ENCODE measurements around the gene CTNNBL1. TPM values are rescaled to one million over a fixed set of nuclear protein-coding genes. Genes with fewer than 3 reads are reported as not detected.

Gene CTNNBL1
- polyA plus RNA-seq, 2 donors, result 30.2 to 39.6 TPM

DNA sequence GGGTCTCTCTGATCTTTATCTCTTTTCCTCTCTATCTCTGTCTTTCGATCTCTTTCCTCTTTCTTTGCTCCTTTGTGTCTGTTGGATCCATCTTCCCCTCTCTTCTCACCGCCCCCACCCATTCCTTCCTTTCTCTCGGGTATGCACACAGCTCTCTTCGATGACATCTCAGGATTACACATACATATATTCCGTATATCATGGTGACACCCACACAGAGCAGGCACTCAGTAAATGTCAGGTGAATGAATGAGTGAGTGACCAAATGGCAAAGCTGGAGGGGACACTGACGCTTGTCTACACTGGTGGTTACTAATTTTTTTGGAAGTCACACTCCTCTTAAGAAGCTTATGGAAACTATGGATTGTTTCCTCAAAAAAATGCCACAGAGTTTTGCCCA, 219.0 kb downstream of the CTNNBL1 start:
- H3K4me1 ChIP-seq (ENCODE audit: control insufficient read depth in 2 of 2, insufficient read depth in 2 of 2, low read length in 1 of 2), result peaks cover 0 to 4% of the 10 kb centered on the region in 2 donors

DNA sequence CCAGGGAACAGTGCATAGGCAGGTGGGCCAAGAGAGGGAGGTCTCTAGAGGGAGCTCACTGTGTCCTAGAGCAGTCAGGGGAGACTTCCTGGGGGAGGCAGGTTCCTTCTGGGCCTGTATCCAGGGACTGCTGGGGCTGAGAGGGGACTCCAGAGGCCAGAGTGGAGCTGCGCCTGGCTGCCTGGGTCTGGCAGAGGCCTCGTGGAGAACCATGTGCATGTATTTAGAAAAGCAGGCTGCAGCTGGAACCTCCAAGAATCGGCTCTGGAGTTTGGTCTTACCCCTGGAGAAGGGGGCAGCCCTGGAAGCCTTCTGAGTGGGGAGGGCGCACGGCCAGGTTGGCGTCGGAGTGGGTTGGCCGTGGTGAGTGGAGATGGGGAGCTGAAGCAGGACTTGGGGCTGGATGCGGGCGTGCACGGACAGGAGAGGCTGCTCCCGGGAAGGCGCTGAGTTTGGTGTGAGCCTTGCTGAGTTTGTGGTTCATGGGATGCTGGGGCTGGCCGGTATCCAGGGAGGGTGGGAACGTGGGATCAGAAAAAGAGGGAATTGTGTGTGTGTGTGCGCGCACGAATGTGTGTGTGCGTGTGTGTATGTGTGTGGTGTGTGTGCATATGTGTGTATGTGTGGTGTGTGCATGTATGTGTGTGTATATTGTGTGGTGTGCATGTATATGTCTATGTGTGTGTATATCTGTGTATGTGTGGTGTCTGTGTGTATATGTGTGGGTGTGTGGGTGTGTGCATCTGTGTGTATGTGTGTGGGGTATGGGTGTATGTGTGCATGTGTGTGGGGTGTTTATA, 219.9 kb downstream of the CTNNBL1 start:
- H3K4me1 ChIP-seq (ENCODE audit: control insufficient read depth in 2 of 2, insufficient read depth in 2 of 2, low read length in 1 of 2), result peaks cover 0 to 4% of the 10 kb centered on the region in 2 donors
- WGBS, 2 donors, result 41 to 61% methylated on average over 19 of the region's 19 CpGs
- H3K36me3 ChIP-seq (ENCODE audit: control insufficient read depth in 2 of 2, insufficient read depth in 2 of 2, low read length in 1 of 2), result no peaks in the 10 kb centered on the region
- H3K4me3 ChIP-seq (ENCODE audit: low read depth in 1 of 2, low read length in 2 of 2), result no peak overlapping the region
- no peak overlapping the region for H3K27ac ChIP-seq (ENCODE audit: low read depth in 2 of 2, low read length in 1 of 2)
- no peaks in the 10 kb centered on the region for H3K27me3 ChIP-seq (ENCODE audit: control insufficient read depth in 1 of 2, insufficient read depth in 2 of 2, low read length in 2 of 2)
- no peaks in the 10 kb centered on the region for H3K9me3 ChIP-seq (ENCODE audit: control insufficient read depth in 2 of 2, insufficient read depth in 1 of 2, low read depth in 1 of 2, low read length in 1 of 2)

More for the DNA sequence above, 219.0 kb downstream of the CTNNBL1 start:
- H3K27me3 ChIP-seq (ENCODE audit: control insufficient read depth in 1 of 2, insufficient read depth in 2 of 2, low read length in 2 of 2), result no peaks in the 10 kb centered on the region
- no peaks in the 10 kb centered on the region for H3K9me3 ChIP-seq (ENCODE audit: control insufficient read depth in 2 of 2, insufficient read depth in 1 of 2, low read depth in 1 of 2, low read length in 1 of 2)
- no peak overlapping the region for H3K4me3 ChIP-seq (ENCODE audit: low read depth in 1 of 2, low read length in 2 of 2)
- no peak overlapping the region for H3K27ac ChIP-seq (ENCODE audit: low read depth in 2 of 2, low read length in 1 of 2)
- 71 to 73% methylated on average over 6 of the region's 6 CpGs for WGBS, 2 donors
- no peaks in the 10 kb centered on the region for H3K36me3 ChIP-seq (ENCODE audit: control insufficient read depth in 2 of 2, insufficient read depth in 2 of 2, low read length in 1 of 2)

DNA sequence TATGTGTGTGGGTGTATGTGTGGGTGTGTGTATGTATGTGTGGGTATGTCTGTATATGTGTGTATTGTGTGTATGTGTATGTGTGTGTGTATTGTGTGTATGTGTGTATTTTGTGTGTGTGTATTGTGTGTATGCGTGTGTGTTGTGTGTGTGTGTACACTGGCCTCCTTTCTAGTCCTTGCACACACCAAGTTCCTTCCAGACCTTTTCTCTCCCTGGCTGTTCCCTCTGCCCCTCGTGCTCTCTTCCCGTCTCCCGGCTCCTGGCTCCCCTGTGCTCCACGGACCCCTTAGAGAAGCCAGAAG, 220.5 kb downstream of the CTNNBL1 start:
- H3K4me3 ChIP-seq (ENCODE audit: low read depth in 1 of 2, low read length in 2 of 2), result no peak overlapping the region
- WGBS, 2 donors, result 52 to 65% methylated on average over 5 of the region's 5 CpGs
- H3K4me1 ChIP-seq (ENCODE audit: control insufficient read depth in 2 of 2, insufficient read depth in 2 of 2, low read length in 1 of 2), result peaks cover 0 to 4% of the 10 kb centered on the region in 2 donors

DNA sequence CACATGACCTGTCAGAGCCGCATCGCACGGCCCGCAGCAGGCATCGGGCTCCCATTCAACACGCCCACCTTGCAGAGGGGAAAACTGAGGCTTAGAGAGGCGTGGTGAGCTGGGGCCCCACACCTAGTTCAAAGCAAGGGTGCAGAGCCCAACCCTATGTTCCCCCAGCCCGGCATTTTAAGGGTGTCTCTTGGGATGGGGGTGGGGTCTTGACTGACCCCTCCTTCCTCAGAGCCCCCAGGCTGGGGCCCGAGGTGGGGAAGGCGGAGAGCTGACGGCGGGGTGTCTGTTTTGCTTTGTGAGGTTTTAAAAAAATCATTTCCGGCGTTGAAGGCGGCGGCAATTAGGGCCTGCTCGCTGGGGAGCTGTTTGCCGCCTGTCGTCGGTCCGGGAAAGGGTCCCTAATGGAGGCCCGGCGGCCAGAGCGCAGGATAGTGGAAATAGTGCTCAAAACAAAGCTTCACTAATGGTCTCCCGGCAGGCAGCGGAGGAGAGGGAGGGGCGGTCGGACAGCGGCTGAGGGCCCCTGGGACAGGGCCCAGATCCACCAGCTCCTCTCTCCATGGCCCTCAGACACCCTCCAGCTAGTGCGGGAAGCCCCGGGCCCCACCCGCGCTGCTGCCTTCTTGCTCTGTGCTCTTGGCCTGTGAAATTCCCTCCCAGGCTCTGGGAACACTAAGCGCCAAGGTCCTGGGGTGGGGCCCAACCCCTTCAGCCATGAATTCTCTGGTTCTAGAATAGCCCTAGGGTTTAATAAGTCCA, 221.0 kb downstream of the CTNNBL1 start:
- Histone ChIP-seq H3K4me3 (ENCODE audit: low read depth in 1 of 2, low read length in 2 of 2) (no peak overlapping the region), H3K27ac (ENCODE audit: low read depth in 2 of 2, low read length in 1 of 2) (no peak overlapping the region)
- WGBS, 2 donors, result 9 to 10% methylated on average over 34 of the region's 34 CpGs

More for the DNA sequence above, 220.5 kb downstream of the CTNNBL1 start:
- Histone ChIP-seq H3K27me3 (ENCODE audit: control insufficient read depth in 1 of 2, insufficient read depth in 2 of 2, low read length in 2 of 2) (no peaks in the 10 kb centered on the region), H3K27ac (ENCODE audit: low read depth in 2 of 2, low read length in 1 of 2) (no peak overlapping the region), H3K36me3 (ENCODE audit: control insufficient read depth in 2 of 2, insufficient read depth in 2 of 2, low read length in 1 of 2) (no peaks in the 10 kb centered on the region), H3K9me3 (ENCODE audit: control insufficient read depth in 2 of 2, insufficient read depth in 1 of 2, low read depth in 1 of 2, low read length in 1 of 2) (no peaks in the 10 kb centered on the region)

DNA sequence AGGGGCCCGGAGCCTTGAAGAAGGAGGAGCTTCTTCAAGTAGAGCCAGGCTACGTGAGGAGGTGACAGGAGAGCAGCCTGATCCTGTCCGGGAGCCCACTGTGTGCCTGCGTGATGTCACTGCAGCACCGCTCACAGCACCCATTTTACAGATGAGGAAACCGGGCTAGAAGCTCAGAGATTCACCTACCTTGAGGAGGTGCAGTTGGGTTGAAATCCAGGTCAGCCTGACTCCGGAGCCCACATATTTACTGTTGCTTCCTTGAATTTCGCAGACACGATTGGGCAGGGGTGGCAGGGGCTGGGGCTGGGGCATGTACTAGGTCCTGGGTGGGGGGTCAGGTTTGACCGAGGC, 221.6 kb downstream of the CTNNBL1 start:
- peaks cover 0 to 4% of the 10 kb centered on the region in 2 donors for H3K4me1 ChIP-seq (ENCODE audit: control insufficient read depth in 2 of 2, insufficient read depth in 2 of 2, low read length in 1 of 2)
- no peaks in the 10 kb centered on the region for H3K9me3 ChIP-seq (ENCODE audit: control insufficient read depth in 2 of 2, insufficient read depth in 1 of 2, low read depth in 1 of 2, low read length in 1 of 2)
- no peak overlapping the region for H3K27ac ChIP-seq (ENCODE audit: low read depth in 2 of 2, low read length in 1 of 2)
- H3K4me3 ChIP-seq (ENCODE audit: low read depth in 1 of 2, low read length in 2 of 2), result no peak overlapping the region
- WGBS, 2 donors, result 56 to 57% methylated on average over 10 of the region's 10 CpGs
- no peaks in the 10 kb centered on the region for H3K27me3 ChIP-seq (ENCODE audit: control insufficient read depth in 1 of 2, insufficient read depth in 2 of 2, low read length in 2 of 2)
- H3K36me3 ChIP-seq (ENCODE audit: control insufficient read depth in 2 of 2, insufficient read depth in 2 of 2, low read length in 1 of 2), result no peaks in the 10 kb centered on the region

More for the DNA sequence above, 221.0 kb downstream of the CTNNBL1 start:
- Histone ChIP-seq H3K4me1 (ENCODE audit: control insufficient read depth in 2 of 2, insufficient read depth in 2 of 2, low read length in 1 of 2) (peaks cover 0 to 4% of the 10 kb centered on the region in 2 donors), H3K36me3 (ENCODE audit: control insufficient read depth in 2 of 2, insufficient read depth in 2 of 2, low read length in 1 of 2) (no peaks in the 10 kb centered on the region), H3K9me3 (ENCODE audit: control insufficient read depth in 2 of 2, insufficient read depth in 1 of 2, low read depth in 1 of 2, low read length in 1 of 2) (no peaks in the 10 kb centered on the region), H3K27me3 (ENCODE audit: control insufficient read depth in 1 of 2, insufficient read depth in 2 of 2, low read length in 2 of 2) (no peaks in the 10 kb centered on the region)

DNA sequence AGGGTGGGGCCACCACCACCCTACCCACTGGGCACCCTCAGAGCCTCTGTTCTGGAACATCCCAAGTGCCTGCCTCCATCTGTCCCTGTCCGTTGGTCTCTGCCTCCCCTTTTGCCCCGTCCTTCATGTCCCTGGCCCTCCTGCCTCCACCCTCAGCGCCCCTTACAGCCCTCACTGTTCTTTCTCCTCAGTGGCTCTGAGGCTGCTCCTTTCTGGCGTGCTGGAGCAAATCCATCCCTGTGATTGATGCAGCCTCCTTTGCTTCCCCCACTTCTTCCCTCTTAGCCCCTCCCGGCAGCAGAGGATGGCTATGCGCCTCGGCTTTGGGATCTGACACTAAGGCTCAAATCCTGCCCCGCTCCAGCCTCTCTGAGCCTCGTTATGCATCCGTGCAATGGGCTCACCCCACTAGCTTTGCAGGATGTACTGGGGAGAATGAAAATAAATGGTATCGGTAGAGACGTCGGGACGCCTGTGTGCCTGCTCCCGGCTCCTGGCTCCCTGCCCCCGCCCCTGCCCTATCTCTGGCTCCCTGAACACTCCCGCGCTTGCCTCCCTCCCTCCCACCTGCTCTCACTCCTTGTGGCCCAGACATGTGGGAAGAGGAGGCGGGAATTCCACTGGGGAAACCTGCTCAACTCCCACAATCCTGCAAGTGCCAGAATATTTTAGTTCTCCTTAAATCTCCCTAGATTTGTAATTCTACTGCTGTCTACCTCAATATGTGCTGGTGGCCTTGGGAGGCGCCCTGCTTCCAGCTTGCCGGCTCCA, 222.2 kb downstream of the CTNNBL1 start:
- Histone ChIP-seq H3K27ac (ENCODE audit: low read depth in 2 of 2, low read length in 1 of 2) (no peak overlapping the region), H3K36me3 (ENCODE audit: control insufficient read depth in 2 of 2, insufficient read depth in 2 of 2, low read length in 1 of 2) (no peaks in the 10 kb centered on the region), H3K27me3 (ENCODE audit: control insufficient read depth in 1 of 2, insufficient read depth in 2 of 2, low read length in 2 of 2) (no peaks in the 10 kb centered on the region), H3K4me1 (ENCODE audit: control insufficient read depth in 2 of 2, insufficient read depth in 2 of 2, low read length in 1 of 2) (peaks cover 0 to 4% of the 10 kb centered on the region in 2 donors), H3K4me3 (ENCODE audit: low read depth in 1 of 2, low read length in 2 of 2) (no peak overlapping the region), H3K9me3 (ENCODE audit: control insufficient read depth in 2 of 2, insufficient read depth in 1 of 2, low read depth in 1 of 2, low read length in 1 of 2) (no peaks in the 10 kb centered on the region)
- 21 to 23% methylated on average over 21 of the region's 21 CpGs for WGBS, 2 donors

DNA sequence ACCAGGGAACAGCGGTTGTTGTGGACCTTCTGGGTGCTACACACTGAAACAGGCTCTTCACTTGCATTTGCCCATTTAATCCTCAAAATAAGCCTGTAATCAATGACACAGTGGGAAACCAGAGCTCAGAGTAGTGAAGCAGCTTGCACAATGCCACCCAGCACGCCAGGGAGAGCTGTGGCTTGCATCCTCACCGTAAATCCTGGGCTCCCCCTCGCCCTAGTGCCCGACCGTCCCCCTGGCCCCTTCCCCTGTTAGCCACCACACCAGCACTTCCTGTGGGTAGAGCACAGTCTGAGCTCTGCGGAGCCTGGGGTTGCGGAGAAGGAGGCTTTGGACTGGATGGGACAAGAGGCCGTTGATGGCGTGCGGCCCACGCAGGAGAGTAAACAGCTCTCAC, 223.6 kb downstream of the CTNNBL1 start:
- Histone ChIP-seq H3K4me1 (ENCODE audit: control insufficient read depth in 2 of 2, insufficient read depth in 2 of 2, low read length in 1 of 2) (peaks cover 0 to 4% of the 10 kb centered on the region in 2 donors), H3K4me3 (ENCODE audit: low read depth in 1 of 2, low read length in 2 of 2) (no peak overlapping the region), H3K36me3 (ENCODE audit: control insufficient read depth in 2 of 2, insufficient read depth in 2 of 2, low read length in 1 of 2) (no peaks in the 10 kb centered on the region), H3K9me3 (ENCODE audit: control insufficient read depth in 2 of 2, insufficient read depth in 1 of 2, low read depth in 1 of 2, low read length in 1 of 2) (no peaks in the 10 kb centered on the region), H3K27ac (ENCODE audit: low read depth in 2 of 2, low read length in 1 of 2) (no peak overlapping the region), H3K27me3 (ENCODE audit: control insufficient read depth in 1 of 2, insufficient read depth in 2 of 2, low read length in 2 of 2) (no peaks in the 10 kb centered on the region)
- 59 to 73% methylated on average over 12 of the region's 12 CpGs for WGBS, 2 donors

DNA sequence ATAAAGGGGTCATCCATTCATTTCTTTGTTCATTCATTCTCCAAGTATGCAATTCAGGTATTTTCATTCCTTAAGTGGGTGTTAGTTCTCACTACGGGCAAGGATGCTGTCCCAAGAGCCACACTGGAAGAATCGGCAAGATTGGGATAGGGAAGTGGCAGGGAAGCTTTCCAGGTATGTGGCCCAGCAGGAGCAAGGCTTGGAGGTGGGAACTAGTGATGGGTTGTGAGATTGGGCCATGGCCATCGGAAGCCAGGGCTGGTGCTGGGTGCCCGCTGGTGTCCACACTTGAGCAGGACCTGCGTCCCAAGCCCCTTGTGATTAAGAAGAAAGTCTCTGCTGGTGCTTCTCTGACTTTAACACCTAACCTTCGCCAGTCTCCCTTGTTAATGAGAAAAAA, 224.2 kb downstream of the CTNNBL1 start:
- no peaks in the 10 kb centered on the region for H3K27me3 ChIP-seq (ENCODE audit: control insufficient read depth in 1 of 2, insufficient read depth in 2 of 2, low read length in 2 of 2)
- peaks cover 0 to 4% of the 10 kb centered on the region in 2 donors for H3K4me1 ChIP-seq (ENCODE audit: control insufficient read depth in 2 of 2, insufficient read depth in 2 of 2, low read length in 1 of 2)
- 80 to 86% methylated on average over 6 of the region's 6 CpGs for WGBS, 2 donors
- no peaks in the 10 kb centered on the region for H3K9me3 ChIP-seq (ENCODE audit: control insufficient read depth in 2 of 2, insufficient read depth in 1 of 2, low read depth in 1 of 2, low read length in 1 of 2)
- H3K27ac ChIP-seq (ENCODE audit: low read depth in 2 of 2, low read length in 1 of 2), result no peak overlapping the region
- H3K4me3 ChIP-seq (ENCODE audit: low read depth in 1 of 2, low read length in 2 of 2), result no peak overlapping the region
- no peaks in the 10 kb centered on the region for H3K36me3 ChIP-seq (ENCODE audit: control insufficient read depth in 2 of 2, insufficient read depth in 2 of 2, low read length in 1 of 2)

DNA sequence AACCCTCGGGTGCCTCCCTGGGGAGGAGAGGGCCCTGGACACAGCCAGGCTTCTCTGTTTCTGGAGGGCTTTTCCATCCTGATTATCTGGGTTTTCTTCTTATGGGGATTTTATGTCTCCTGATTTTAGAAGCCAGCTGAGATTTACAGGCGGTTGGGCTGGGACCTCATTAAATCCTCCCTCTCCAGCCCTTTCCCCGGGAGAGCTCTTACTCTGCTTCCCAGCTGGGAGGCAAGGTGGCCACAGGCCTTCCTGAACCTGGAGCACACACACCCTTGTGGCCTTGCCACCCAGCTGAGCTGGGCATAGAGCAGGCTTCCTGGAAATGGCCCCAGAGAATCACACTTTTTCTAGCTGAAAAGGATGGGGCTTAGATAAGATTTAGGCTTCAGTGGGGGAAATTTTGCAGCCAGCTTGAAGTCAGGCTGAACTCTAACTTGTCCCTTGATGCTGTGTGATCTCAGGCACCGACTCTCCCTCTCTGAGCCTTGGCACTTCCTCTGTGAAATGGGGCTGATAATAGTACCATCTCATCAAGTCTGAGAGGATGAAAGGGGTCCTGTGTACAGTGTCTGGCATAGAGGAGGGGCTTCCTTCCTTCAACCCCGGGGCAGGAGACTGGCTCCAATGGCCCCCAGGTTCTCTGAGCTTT, 225.7 kb downstream of the CTNNBL1 start:
- Histone ChIP-seq H3K4me1 (ENCODE audit: control insufficient read depth in 2 of 2, insufficient read depth in 2 of 2, low read length in 1 of 2) (peaks cover 0 to 2% of the 10 kb centered on the region in 2 donors), H3K36me3 (ENCODE audit: control insufficient read depth in 2 of 2, insufficient read depth in 2 of 2, low read length in 1 of 2) (no peaks in the 10 kb centered on the region), H3K4me3 (ENCODE audit: low read depth in 1 of 2, low read length in 2 of 2) (no peak overlapping the region), H3K27me3 (ENCODE audit: control insufficient read depth in 1 of 2, insufficient read depth in 2 of 2, low read length in 2 of 2) (no peaks in the 10 kb centered on the region), H3K9me3 (ENCODE audit: control insufficient read depth in 2 of 2, insufficient read depth in 1 of 2, low read depth in 1 of 2, low read length in 1 of 2) (no peaks in the 10 kb centered on the region), H3K27ac (ENCODE audit: low read depth in 2 of 2, low read length in 1 of 2) (no peak overlapping the region)
- 54 to 58% methylated on average over 5 of the region's 5 CpGs for WGBS, 2 donors

All from esophagus (tissue), 2 donors.